GM18951 (cell line): Measurements from ENCODE around the gene ANKFY1.
"Not testable (repeated sequence)": the region's sequence is repeated elsewhere in the genome, so short reads cannot be mapped to it uniquely, and the experiment has no call there.

ENCODE experiments used
- POLR2A ChIP-seq: IDR thresholded peaks from 4 replicates; pipeline ENCODE4 v1.6.1; 2011; ENCODE audit warnings: mild to moderate bottlenecking; ENCODE audit not compliant: insufficient read length, insufficient read depth; ENCODE audit errors: extremely low read depth
- in situ Hi-C: fragments of 300-500 bp; cut with MboI; formaldehyde crosslinking; loops from one replicate; pipeline ENCODE4 v1.12.0; 2022; ENCODE audit warnings: low sequenced_read_pairs, mixed read lengths, inconsistent platforms; ENCODE audit not compliant: unreplicated experiment

Gene ANKFY1

DNA sequence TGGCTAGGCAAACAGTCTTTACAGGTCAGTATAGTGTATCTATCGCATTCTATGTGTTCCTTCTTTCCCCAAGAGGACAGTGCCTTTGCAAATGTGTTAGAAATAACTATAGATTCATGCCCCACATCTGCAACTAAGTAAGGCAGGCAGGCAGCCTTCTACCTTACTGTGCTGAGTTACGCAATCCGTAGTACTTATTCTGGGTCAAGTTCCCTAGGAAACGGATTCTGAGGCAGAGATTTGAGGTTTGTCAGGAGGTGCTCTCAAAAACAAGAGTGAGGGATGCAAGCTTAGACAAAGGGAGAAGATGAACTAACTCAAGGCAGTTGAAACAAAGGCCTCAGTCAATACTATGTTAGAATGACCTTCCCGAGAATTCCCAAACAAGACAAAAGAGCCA is 12.7 kb upstream of the ANKFY1 start:
- TF ChIP-seq POLR2A, result no peak
- in situ Hi-C loops, result no loop called here

DNA sequence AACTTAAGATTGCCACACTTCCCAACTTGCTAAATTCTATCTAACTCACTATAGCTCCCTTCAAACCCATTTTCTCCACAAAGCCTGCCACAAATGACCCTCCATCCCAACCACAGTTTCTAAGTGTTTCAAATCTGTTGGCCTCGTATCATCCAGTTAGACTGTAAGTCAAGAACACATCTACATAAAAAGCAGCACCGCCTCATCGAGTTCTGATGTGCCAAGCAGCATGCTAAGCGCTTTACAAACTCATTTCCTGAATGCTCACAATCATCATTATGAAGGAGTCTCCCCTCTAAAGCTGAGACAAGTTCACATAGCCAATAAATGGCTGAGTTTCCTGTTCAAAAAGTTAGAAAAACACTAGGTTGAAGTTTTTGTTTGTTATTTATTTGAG is 9.2 kb upstream of the ANKFY1 start:
- in situ Hi-C loops, result no loop called here
- TF ChIP-seq POLR2A, result no peak

GRCh38 chr17:4272213-4272971 is 8.6 kb upstream of the ANKFY1 start:
- in situ Hi-C loops, result no loop called here
- no peak for TF ChIP-seq POLR2A

GRCh38 chr17:4270736-4271135 is 7.0 kb upstream of the ANKFY1 start:
- no peak for TF ChIP-seq POLR2A
- in situ Hi-C loops, result no loop called here

GRCh38 chr17:4269915-4270314 is 6.1 kb upstream of the ANKFY1 start:
- in situ Hi-C loops, result no loop called here
- no peak for TF ChIP-seq POLR2A

GRCh38 chr17:4267402-4267801 is 3.6 kb upstream of the ANKFY1 start:
- no peak for TF ChIP-seq POLR2A
- in situ Hi-C loops, result no loop called here

GRCh38 chr17:4266550-4266949 is 2.8 kb upstream of the ANKFY1 start:
- TF ChIP-seq POLR2A, result no peak
- in situ Hi-C loops, result no loop called here

DNA sequence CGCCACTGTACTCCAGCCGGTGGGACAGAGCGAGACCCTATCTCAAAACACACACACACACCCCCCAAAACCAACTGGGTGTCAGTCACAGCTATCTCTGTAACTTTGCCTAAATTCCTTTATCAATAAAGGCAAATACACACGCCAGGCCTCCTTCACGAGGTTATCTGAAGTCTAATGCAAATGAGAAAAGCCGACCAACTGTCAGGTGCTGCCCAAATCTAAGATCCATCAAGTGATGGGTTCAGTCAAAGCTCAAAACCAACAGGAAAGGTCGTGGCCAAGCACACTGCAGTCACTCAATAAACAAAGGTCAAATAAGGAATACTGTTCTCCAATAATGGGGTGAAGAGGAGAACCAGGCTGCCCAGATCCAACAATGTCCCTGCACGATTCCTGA is 1.1 kb downstream of the ANKFY1 start:
- TF ChIP-seq POLR2A, result no peak
- in situ Hi-C loops, result no loop called here

DNA sequence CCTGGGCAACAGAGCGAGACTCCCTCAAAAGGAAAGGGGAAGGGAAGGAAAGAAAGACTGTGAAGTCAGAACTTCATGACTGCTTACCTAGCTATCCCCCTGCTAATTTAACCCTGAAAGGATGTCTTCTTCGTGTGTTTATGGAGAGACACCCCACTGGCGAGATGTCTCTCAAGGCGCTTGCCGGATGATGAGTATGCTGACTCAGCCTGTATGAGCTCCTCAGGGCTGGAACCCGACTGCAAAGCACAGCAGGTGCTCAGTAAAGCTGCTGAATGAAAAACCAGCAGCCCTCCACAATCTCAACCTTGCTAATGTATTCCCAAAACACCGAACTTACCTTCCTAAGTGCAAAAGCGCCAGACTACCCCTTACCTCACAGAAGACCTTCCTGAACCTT is 2.3 kb downstream of the ANKFY1 start:
- in situ Hi-C loops, result no loop called here
- TF ChIP-seq POLR2A, result no peak

- in situ Hi-C loops, result no loop called here
- TF ChIP-seq POLR2A, result no peak
These were observed 4.9 kb downstream of the ANKFY1 start for GRCh38 chr17:4258867-4259266.

- TF ChIP-seq POLR2A, result no peak
- in situ Hi-C loops, result no loop called here
These were observed 6.8 kb downstream of the ANKFY1 start for GRCh38 chr17:4256952-4257351.

DNA sequence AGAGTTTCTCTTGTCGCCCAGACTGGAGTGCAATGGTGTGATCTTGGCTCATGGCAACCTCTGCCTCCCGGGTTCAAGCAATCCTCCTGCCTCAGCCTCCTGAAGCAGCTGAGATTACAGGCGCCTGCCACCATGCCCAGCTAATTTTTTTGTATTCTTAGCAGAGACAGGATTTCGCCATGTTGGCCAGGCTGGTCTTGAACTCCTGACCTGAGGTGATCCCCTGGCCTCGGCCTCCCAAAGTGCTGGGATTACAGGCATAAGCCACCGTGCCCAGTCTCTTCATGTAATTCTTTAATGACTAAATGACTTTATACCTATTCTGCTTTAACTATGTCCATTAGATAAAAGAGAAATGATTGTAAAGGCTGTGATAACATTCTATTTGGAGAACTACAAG is 8.5 kb downstream of the ANKFY1 start:
- in situ Hi-C loops, result not testable (repeated sequence)

DNA sequence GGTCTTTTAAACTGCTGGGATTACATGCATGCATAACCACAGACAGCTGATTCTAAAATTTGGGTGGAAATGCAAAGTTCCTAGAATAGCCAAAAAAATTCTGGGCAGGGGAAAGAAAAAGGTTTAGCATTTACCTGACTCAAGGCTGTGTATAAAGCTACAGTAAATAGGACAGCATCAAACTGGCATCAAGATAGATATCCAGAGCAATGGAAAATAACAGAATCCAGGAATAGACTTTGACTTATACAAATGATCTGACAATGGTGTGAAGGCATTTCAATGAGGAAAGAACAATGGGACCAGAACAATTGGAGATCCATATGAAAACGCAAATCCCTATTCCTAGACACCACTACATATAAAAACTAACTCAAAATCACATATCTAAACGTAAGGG is 12.9 kb downstream of the ANKFY1 start:
- in situ Hi-C loops, result no loop called here
- TF ChIP-seq POLR2A, result no peak

DNA sequence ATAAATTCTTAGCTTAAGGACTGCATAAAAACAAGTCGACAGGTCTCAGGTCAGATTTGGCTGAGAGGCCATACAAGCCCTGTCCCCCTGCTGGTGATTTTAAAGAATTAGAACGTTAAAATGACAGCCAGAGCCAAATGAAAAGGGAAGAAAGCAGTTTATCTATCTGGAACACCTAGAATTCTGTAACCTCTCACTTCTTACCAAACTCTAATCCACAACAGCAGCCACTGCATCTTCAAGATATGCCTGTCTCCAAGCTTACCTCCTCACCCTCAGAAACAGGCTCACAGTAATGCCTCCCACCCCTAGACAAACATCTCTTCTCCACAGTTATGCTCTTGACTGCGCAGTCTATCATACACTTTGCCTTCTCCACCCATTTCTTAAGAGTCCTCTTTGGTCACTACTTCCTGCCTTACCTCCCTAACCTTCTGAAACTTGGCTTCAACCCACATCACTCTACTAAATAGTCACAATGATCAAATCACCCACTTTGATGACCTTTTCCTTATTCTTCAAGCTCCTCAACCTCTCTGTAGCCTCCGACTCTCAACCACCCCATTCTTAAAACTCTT is 14.2 kb downstream of the ANKFY1 start:
- in situ Hi-C loops, result no loop called here
- no peak for TF ChIP-seq POLR2A
